ENCODE data around the gene GPATCH1. TPM values are rescaled to one million over a fixed set of nuclear protein-coding genes. Genes with fewer than 3 reads are reported as not detected.

GPATCH1 gene
- total and polyA plus RNA-seq, 2 of the 8 experiments (the other 6 are each of a cell fraction or from before 2014, with no cell fraction given): 4.3 to 8.2 TPM

DNA sequence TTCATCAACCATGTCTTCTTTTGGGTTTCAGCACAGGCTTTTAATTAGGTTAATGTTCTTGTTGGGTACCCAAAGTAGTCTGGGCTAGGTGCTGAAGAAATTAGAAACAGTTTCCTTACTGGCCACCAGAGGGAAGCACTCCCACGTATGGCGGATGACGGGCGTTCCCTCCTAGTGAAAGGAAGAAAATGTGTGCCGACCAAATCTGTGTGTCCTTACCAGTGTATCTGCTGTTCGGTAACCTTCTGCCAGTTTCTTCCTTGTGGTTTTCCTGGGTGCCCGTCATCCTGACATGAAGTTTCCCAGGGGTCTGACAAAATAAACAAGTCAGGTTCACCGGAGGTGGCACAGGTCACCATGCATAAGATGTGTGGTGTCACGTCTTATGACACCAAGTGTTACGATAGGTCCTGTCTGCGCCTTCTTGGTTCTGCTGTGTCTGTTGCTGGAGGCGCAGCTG lies 45.0 kb downstream of the GPATCH1 start (continued):
- no peak for TF ChIP-seq CHD1 (IDR thresholded peaks at IDR 0.05; ENCODE audit: low read depth, low read length)
- no peak for TF ChIP-seq SP4 (IDR thresholded peaks at IDR 0.05; ENCODE audit: low read length)
- TF ChIP-seq EP300 (IDR thresholded peaks at IDR 0.05; ENCODE audit: borderline replicate concordance in 1 of 2, low read depth in 2 of 2, low read length in 2 of 2): peak in 1 of 2 experiments; percentile 6; a peak in 1 of 3 replicates
- TF ChIP-seq POLR2A (IDR thresholded peaks at IDR 0.05; ENCODE audit: control extremely low read depth in 1 of 2, low read depth in 2 of 2, low read length in 2 of 2): no peak
- no peak for TF ChIP-seq NRF1 (IDR thresholded peaks at IDR 0.05; ENCODE audit: low read depth, low read length)
- TF ChIP-seq YY1 (IDR thresholded peaks at IDR 0.05; ENCODE audit: low read depth, low read length): peak; percentile 43; the same call in 1 of the 2 replicates
- TF ChIP-seq RFX5 (IDR thresholded peaks at IDR 0.05; ENCODE audit: borderline replicate concordance, low read depth, low read length): no peak
- TF ChIP-seq KDM4A (IDR thresholded peaks at IDR 0.05; ENCODE audit: low read depth, low read length, severe bottlenecking): no peak
- no peak for TF ChIP-seq TCF12 (IDR thresholded peaks at IDR 0.05; ENCODE audit: low read depth, low read length)
- TF ChIP-seq ASH2L (IDR thresholded peaks at IDR 0.05; ENCODE audit: low read length): no peak
- no peak for TF ChIP-seq JUND (IDR thresholded peaks at IDR 0.05; ENCODE audit: low read length)
- no peak for TF ChIP-seq GTF2F1 (IDR thresholded peaks at IDR 0.05; ENCODE audit: borderline replicate concordance, low read depth, low read length)
- TF ChIP-seq, protein P1, sequence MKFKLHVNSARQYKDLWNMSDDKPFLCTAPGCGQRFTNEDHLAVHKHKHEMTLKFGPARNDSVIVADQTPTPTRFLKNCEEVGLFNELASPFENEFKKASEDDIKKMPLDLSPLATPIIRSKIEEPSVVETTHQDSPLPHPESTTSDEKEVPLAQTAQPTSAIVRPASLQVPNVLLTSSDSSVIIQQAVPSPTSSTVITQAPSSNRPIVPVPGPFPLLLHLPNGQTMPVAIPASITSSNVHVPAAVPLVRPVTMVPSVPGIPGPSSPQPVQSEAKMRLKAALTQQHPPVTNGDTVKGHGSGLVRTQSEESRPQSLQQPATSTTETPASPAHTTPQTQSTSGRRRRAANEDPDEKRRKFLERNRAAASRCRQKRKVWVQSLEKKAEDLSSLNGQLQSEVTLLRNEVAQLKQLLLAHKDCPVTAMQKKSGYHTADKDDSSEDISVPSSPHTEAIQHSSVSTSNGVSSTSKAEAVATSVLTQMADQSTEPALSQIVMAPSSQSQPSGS (IDR thresholded peaks at IDR 0.05; ENCODE audit: low read length): no peak
- TF ChIP-seq SIX5 (IDR thresholded peaks at IDR 0.05; ENCODE audit: low read depth, low read length): no peak
- TF ChIP-seq RBBP5 (IDR thresholded peaks at IDR 0.05; ENCODE audit: borderline replicate concordance, low read depth, low read length): no peak
- TF ChIP-seq, protein P2, sequence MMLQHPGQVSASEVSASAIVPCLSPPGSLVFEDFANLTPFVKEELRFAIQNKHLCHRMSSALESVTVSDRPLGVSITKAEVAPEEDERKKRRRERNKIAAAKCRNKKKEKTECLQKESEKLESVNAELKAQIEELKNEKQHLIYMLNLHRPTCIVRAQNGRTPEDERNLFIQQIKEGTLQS (IDR thresholded peaks at IDR 0.05; ENCODE audit: insufficient read depth, low read depth, low read length): no peak
- TF ChIP-seq SIRT6 (IDR thresholded peaks at IDR 0.05; ENCODE audit: low read length): no peak
- TF ChIP-seq HDAC2 (IDR thresholded peaks at IDR 0.05; ENCODE audit: borderline replicate concordance in 1 of 2, low read depth in 2 of 2, low read length in 2 of 2): no peak
- TF ChIP-seq, protein P3, sequence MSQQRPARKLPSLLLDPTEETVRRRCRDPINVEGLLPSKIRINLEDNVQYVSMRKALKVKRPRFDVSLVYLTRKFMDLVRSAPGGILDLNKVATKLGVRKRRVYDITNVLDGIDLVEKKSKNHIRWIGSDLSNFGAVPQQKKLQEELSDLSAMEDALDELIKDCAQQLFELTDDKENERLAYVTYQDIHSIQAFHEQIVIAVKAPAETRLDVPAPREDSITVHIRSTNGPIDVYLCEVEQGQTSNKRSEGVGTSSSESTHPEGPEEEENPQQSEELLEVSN (IDR thresholded peaks at IDR 0.05): no peak
- peak; percentile 75 to 79 for TF ChIP-seq RAD21 (IDR thresholded peaks at IDR 0.05 in 1 of 2, conservative IDR thresholded peaks at IDR 0.05 in 1 of 2; ENCODE audit: low read depth in 2 of 2, low read length in 2 of 2)
- TF ChIP-seq CREB1 (IDR thresholded peaks at IDR 0.05): 0 out of 2 replicates have a peak, but pooled peaks have one; percentile 18
- TF ChIP-seq BCL11A (IDR thresholded peaks at IDR 0.05; ENCODE audit: low read depth in 2 of 2, low read length in 2 of 2): no peak
- TF ChIP-seq CHD2 (IDR thresholded peaks at IDR 0.05; ENCODE audit: low read length): no peak
- TF ChIP-seq TBP (IDR thresholded peaks at IDR 0.05; ENCODE audit: low read depth, low read length): no peak
